Neural crest cell (in vitro differentiated cells): ENCODE results near the gene CHTOP. TPM values are rescaled to one million over a fixed set of nuclear protein-coding genes. Genes with fewer than 3 reads are reported as not detected.

ENCODE experiments used
- DNase-seq: peaks from one replicate; pipeline ENCODE4 v3.0.0; 2021; ENCODE audit warnings: low read depth, mixed read lengths, low spot score
- H3K27ac Mint-ChIP-seq: one replicate; pipeline ENCODE4 v1.8.0; 2021; ENCODE audit warnings: mild to moderate bottlenecking, mixed read lengths; ENCODE audit not compliant: unreplicated experiment
- H3K27me3 Mint-ChIP-seq: 2 replicates; pipeline ENCODE4 v1.8.0; 2021; ENCODE audit warnings: low read depth, mild to moderate bottlenecking, mixed read lengths
- H3K36me3 Mint-ChIP-seq: 2 replicates; pipeline ENCODE4 v1.8.0; 2021; ENCODE audit warnings: low read depth, mild to moderate bottlenecking, mixed read lengths
- H3K4me1 Mint-ChIP-seq: 2 replicates; pipeline ENCODE4 v1.8.0; 2021; ENCODE audit warnings: mixed read lengths
- H3K4me3 Mint-ChIP-seq: one replicate; pipeline ENCODE4 v1.8.0; 2021; ENCODE audit warnings: mild to moderate bottlenecking, mixed read lengths
- H3K9me3 Mint-ChIP-seq: 2 replicates; pipeline ENCODE4 v1.8.0; 2021; ENCODE audit warnings: mixed read lengths
- CTCF ChIP-seq: fragments of 200-600 bp; sonication (generic); conservative IDR thresholded peaks from 2 replicates; pipeline ENCODE4 v1.5.0; 2021; ENCODE audit warnings: antibody characterized with exemption, mild to moderate bottlenecking
- total RNA-seq: library from RNA; stranded (reverse); gene quantifications from 2 replicates; pipeline ENCODE4 v1.2.1, GENCODE V29; 2021

CHTOP gene
- total RNA-seq, 1 donor from 2014 or later: 136 TPM

- TF ChIP-seq CTCF: no peak
- no peaks in the 10 kb centered on the region for H3K27me3 Mint-ChIP-seq
- H3K9me3 Mint-ChIP-seq: no peaks in the 10 kb centered on the region
- peak overlapping the region; percentile 70 for H3K4me3 Mint-ChIP-seq
- peaks cover 53% of the 10 kb centered on the region for H3K4me1 Mint-ChIP-seq
- no peak for DNase-seq
- no peaks in the 10 kb centered on the region for H3K36me3 Mint-ChIP-seq
- peak overlapping the region; percentile 99 for H3K27ac Mint-ChIP-seq
These were observed 24.3 kb upstream of the CHTOP start for GRCh38 chr1:153609585-153609907.

GRCh38 chr1:153610334-153610733, 23.5 kb upstream of the CHTOP start:
- no peak for TF ChIP-seq CTCF
- Mint-ChIP-seq H3K36me3 (no peaks in the 10 kb centered on the region), H3K9me3 (no peaks in the 10 kb centered on the region), H3K27ac (peak overlapping the region; percentile 88), H3K4me3 (no peak overlapping the region), H3K4me1 (peaks cover 50% of the 10 kb centered on the region), H3K27me3 (no peaks in the 10 kb centered on the region)
- DNase-seq: no peak

GRCh38 chr1:153610811-153611301, 23.0 kb upstream of the CHTOP start:
- Mint-ChIP-seq H3K4me1 (peaks cover 49% of the 10 kb centered on the region), H3K27me3 (no peaks in the 10 kb centered on the region), H3K27ac (no peak overlapping the region), H3K9me3 (no peaks in the 10 kb centered on the region), H3K36me3 (no peaks in the 10 kb centered on the region), H3K4me3 (no peak overlapping the region)
- DNase-seq: no peak
- TF ChIP-seq CTCF: no peak

GRCh38 chr1:153611356-153611755, 22.5 kb upstream of the CHTOP start:
- H3K4me1 Mint-ChIP-seq: peaks cover 49% of the 10 kb centered on the region
- H3K9me3 Mint-ChIP-seq: no peaks in the 10 kb centered on the region
- no peaks in the 10 kb centered on the region for H3K36me3 Mint-ChIP-seq
- no peaks in the 10 kb centered on the region for H3K27me3 Mint-ChIP-seq
- no peak for TF ChIP-seq CTCF
- no peak for DNase-seq
- H3K4me3 Mint-ChIP-seq: no peak overlapping the region
- peak overlapping the region; percentile 0 for H3K27ac Mint-ChIP-seq

GRCh38 chr1:153612111-153612754, 21.6 kb upstream of the CHTOP start:
- Mint-ChIP-seq H3K4me3 (no peak overlapping the region), H3K4me1 (peaks cover 42% of the 10 kb centered on the region), H3K36me3 (no peaks in the 10 kb centered on the region), H3K9me3 (no peaks in the 10 kb centered on the region), H3K27me3 (no peaks in the 10 kb centered on the region), H3K27ac (peak overlapping the region; percentile 89)
- TF ChIP-seq CTCF: no peak
- DNase-seq: no peak
